DND-41 (cell line): ENCODE data around the gene SRSF3.

Experiments
- EZH2 ChIP-seq: IDR thresholded peaks from 3 replicates; pipeline ENCODE4 v1.6.1; 2012; ENCODE audit warnings: borderline replicate concordance, low read depth, mild to moderate bottlenecking, moderate library complexity, low read length, inconsistent platforms; ENCODE audit not compliant: severe bottlenecking
- TF ChIP-seq, protein P1 (sequence below): IDR thresholded peaks from 2 replicates; pipeline ENCODE4 v1.5.1; 2012; ENCODE audit warnings: borderline replicate concordance, low read length, moderate library complexity, mild to moderate bottlenecking; ENCODE audit not compliant: poor library complexity, severe bottlenecking; ENCODE audit errors: extremely low read depth

DNA sequence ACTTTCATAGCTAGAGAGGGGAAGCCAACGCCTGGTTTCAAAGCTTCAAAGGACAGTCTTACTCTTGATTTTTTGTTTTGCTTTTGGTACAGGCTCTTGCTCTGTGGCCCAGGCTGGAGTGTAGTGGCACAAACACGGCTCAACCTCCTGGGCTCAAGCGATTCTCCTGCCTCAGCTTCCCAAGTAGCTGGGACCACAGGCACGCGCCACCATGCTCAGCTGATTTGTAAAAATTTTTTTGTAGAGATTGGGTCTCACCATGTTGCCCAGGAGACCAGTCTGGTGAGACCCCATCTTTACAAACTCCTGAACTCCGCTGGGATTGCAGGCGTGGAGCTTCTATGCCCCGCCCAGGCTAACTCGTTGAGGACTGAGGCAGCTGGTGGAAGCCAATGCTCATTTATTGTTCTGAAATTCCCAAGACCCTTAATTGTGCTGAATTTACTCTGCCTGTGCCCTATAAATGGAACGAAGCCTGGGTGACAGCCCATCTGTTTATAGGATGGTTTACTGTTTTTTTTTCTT is 18.0 kb downstream of the SRSF3 start:
- TF ChIP-seq EZH2: no peak
- TF ChIP-seq, protein P1, sequence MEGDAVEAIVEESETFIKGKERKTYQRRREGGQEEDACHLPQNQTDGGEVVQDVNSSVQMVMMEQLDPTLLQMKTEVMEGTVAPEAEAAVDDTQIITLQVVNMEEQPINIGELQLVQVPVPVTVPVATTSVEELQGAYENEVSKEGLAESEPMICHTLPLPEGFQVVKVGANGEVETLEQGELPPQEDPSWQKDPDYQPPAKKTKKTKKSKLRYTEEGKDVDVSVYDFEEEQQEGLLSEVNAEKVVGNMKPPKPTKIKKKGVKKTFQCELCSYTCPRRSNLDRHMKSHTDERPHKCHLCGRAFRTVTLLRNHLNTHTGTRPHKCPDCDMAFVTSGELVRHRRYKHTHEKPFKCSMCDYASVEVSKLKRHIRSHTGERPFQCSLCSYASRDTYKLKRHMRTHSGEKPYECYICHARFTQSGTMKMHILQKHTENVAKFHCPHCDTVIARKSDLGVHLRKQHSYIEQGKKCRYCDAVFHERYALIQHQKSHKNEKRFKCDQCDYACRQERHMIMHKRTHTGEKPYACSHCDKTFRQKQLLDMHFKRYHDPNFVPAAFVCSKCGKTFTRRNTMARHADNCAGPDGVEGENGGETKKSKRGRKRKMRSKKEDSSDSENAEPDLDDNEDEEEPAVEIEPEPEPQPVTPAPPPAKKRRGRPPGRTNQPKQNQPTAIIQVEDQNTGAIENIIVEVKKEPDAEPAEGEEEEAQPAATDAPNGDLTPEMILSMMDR: no peak
